Measurements from ENCODE around the gene ZNF581. TPM values are rescaled to one million over a fixed set of nuclear protein-coding genes. Genes with fewer than 3 reads are reported as not detected.

The ZNF581 gene
- total RNA-seq, 1 experiment from 2014 or later = 65.1 TPM

- Histone ChIP-seq H3K27me3 (ENCODE audit: insufficient read depth, low read length) (no peaks in the 10 kb centered on the region), H3K23me2 (ENCODE audit: insufficient read length, low read depth, low read length, poor library complexity, severe bottlenecking) (no peaks in the 10 kb centered on the region), H2AFZ (ENCODE audit: low read length) (no peak overlapping the region), H3K9me3 (ENCODE audit: control insufficient read depth, low read depth, low read length) (no peaks in the 10 kb centered on the region), H2BK120ac (ENCODE audit: low read depth, low read length, poor library complexity, severe bottlenecking) (no peak overlapping the region), H3K79me1 (ENCODE audit: insufficient read depth, low read depth, low read length, poor library complexity, severe bottlenecking) (no peaks in the 10 kb centered on the region), H4K20me1 (ENCODE audit: control insufficient read depth, insufficient read depth, insufficient read length) (no peaks in the 10 kb centered on the region), H3K23ac (ENCODE audit: insufficient read length, low read depth, low read length) (no peak overlapping the region), H3K4me2 (ENCODE audit: insufficient read depth, insufficient read length, low read length) (no peak overlapping the region), H3K4me1 (ENCODE audit: insufficient read depth, low read length) (no peaks in the 10 kb centered on the region), H2BK20ac (ENCODE audit: low read depth, low read length, poor library complexity, severe bottlenecking) (no peak overlapping the region), H3K14ac (ENCODE audit: insufficient read depth, low read length) (no peak overlapping the region), H3T11ph (ENCODE audit: low read length) (no peak overlapping the region), H2AK5ac (ENCODE audit: insufficient read length, low read length) (no peak overlapping the region), H3K18ac (ENCODE audit: insufficient read length, low read depth, low read length) (no peak overlapping the region), H3K9ac (ENCODE audit: extremely low read depth, insufficient read length, low read length) (no peak overlapping the region), H4K91ac (ENCODE audit: insufficient read length, low read depth, low read length) (no peak overlapping the region), H3K56ac (ENCODE audit: insufficient read length, low read depth, low read length) (no peak overlapping the region), H4K8ac (replicated peaks; ENCODE audit: insufficient read length, low read depth, low read length) (no peak overlapping the region), H2BK12ac (ENCODE audit: insufficient read length, low read depth, low read length) (no peak overlapping the region), H2BK5ac (ENCODE audit: insufficient read length, low read length) (no peak overlapping the region), H3K27ac (ENCODE audit: insufficient read length, low read depth, low read length) (no peak overlapping the region), H4K5ac (ENCODE audit: insufficient read length, low read depth, low read length) (no peak overlapping the region), H2BK15ac (ENCODE audit: low read depth, low read length) (no peak overlapping the region), H3K79me2 (ENCODE audit: insufficient read depth, low read length) (peaks cover 7% of the 10 kb centered on the region; the same call in 1 of the 2 replicates), H3K4ac (ENCODE audit: low read depth, low read length) (no peak overlapping the region)
- Mint-ChIP-seq H3K36me3 (ENCODE audit: insufficient read depth in 1 of 3, low read depth in 3 of 3) (peaks cover 71 to 91% (median 84%) of the 10 kb centered on the region in 3 experiments), H3K27ac (peak overlapping the region in 1 of 3 experiments; percentile 40; a peak in 1 of 7 replicates), H3K27me3 (ENCODE audit: low read depth) (no peaks in the 10 kb centered on the region), H3K9me3 (no peaks in the 10 kb centered on the region), H3K4me3 (no peak overlapping the region), H3K4me1 (peaks cover 14 to 16% of the 10 kb centered on the region in 2 experiments)
- no peak for DNase-seq
- TF ChIP-seq, protein P1, sequence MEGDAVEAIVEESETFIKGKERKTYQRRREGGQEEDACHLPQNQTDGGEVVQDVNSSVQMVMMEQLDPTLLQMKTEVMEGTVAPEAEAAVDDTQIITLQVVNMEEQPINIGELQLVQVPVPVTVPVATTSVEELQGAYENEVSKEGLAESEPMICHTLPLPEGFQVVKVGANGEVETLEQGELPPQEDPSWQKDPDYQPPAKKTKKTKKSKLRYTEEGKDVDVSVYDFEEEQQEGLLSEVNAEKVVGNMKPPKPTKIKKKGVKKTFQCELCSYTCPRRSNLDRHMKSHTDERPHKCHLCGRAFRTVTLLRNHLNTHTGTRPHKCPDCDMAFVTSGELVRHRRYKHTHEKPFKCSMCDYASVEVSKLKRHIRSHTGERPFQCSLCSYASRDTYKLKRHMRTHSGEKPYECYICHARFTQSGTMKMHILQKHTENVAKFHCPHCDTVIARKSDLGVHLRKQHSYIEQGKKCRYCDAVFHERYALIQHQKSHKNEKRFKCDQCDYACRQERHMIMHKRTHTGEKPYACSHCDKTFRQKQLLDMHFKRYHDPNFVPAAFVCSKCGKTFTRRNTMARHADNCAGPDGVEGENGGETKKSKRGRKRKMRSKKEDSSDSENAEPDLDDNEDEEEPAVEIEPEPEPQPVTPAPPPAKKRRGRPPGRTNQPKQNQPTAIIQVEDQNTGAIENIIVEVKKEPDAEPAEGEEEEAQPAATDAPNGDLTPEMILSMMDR (conservative IDR thresholded peaks at IDR 0.05) = no peak
- WGBS (ENCODE audit: extremely low coverage, insufficient read length, low lambda C conversion rate) = no CpG with 5 or more reads among the region's 4 CpGs
Measured at GRCh38 chr19:55667006-55667381, 23.5 kb downstream of the ZNF581 start.

All from H9 (cell line).